ENCODE data around the gene PTGIS. TPM values are rescaled to one million over a fixed set of nuclear protein-coding genes. Genes with fewer than 3 reads are reported as not detected.

The PTGIS gene
- total RNA-seq, 4 donors from 2014 or later: 4.4 to 41.2 (median 16.2) TPM

DNA sequence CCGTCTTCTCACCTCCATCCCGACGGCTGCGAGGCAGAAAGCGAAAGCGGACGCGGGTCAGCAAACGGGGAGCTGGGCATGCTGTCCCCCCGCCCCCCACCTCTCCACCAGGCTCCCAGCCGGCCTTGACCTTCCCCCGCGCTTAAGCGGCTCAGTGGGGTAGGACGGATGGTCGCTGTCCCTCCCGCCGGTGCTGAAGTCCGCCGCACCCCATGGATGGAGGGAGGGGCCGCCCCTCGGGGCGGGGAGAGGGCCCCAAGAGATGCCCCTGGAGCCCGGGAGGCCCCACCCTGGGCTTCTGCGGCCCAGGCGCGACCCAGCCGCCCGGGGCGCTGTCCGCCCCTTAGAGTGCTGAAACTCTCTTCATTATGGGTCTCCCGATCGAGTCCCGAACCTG, 85.3 kb downstream of the PTGIS start, which contains the start of gene KCNB1:
KCNB1 (minus strand) TSS at position 48 of the 397 bp plus-strand sequence. CDS start 188 bp downstream, outside the sequence.
- no peaks in the 10 kb centered on the region for H3K36me3 ChIP-seq
- H3K27ac ChIP-seq: no peak within 1 kb of the TSS
- H3K4me3 ChIP-seq (replicated peaks in 1 of 3): no peak within 1 kb of the TSS
- DNase-seq: peak; percentile 70 to 78
- no peak for TF ChIP-seq CTCF (IDR thresholded peaks at IDR 0.05)
- no peak for TF ChIP-seq POLR2A (IDR thresholded peaks at IDR 0.05)
- H3K4me1 ChIP-seq: peaks cover 13 to 22% of the 10 kb centered on the region in 2 donors
- H3K9me3 ChIP-seq: no peaks in the 10 kb centered on the region
- 1 to 4% methylated on average over 11 to 16 of the region's 34 CpGs for WGBS, 2 donors
- intact Hi-C loops (cut with DNase I): loop anchor here (10.0 kb wide), 1 partner anchor 238 kb away; no protein-coding TSS in a partner anchor
- peaks cover 8% of the 10 kb centered on the region for H3K27me3 ChIP-seq

DNA sequence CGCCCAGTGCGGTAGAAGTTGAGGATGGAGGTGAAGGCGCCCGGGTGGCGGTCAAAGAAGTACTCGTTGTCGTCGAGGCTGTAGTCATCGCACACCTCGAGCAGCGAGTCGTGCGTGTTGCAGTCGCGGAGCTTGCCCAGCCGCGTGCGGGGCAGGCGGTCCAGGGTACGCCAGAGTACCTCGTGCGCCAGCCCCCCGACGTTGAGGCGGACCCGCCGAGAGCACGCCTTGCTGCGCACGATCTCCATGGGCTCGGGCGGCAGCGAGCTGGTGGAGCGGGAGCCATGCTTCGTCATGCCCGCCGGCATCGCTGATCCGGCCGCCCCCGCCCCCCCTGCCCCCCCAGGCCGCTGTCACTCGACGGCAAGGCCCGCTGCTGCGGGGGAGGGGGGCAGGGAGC, 85.8 kb downstream of the PTGIS start:
- intact Hi-C loops (cut with DNase I): loop anchor here (10.0 kb wide), 1 partner anchor 237 kb away; no protein-coding TSS in a partner anchor
- H3K4me3 ChIP-seq (replicated peaks in 1 of 3): no peak overlapping the region
- 68 to 76% methylated on average over 21 to 39 of the region's 46 CpGs for WGBS, 2 donors
- H3K9me3 ChIP-seq: no peaks in the 10 kb centered on the region
- no peak overlapping the region for H3K27ac ChIP-seq
- H3K27me3 ChIP-seq: peaks cover 8% of the 10 kb centered on the region
- peaks cover 13 to 22% of the 10 kb centered on the region in 2 donors for H3K4me1 ChIP-seq
- no peaks in the 10 kb centered on the region for H3K36me3 ChIP-seq
- TF ChIP-seq CTCF (IDR thresholded peaks at IDR 0.05): no peak
- no peak for TF ChIP-seq POLR2A (IDR thresholded peaks at IDR 0.05)
- DNase-seq: no peak

DNA sequence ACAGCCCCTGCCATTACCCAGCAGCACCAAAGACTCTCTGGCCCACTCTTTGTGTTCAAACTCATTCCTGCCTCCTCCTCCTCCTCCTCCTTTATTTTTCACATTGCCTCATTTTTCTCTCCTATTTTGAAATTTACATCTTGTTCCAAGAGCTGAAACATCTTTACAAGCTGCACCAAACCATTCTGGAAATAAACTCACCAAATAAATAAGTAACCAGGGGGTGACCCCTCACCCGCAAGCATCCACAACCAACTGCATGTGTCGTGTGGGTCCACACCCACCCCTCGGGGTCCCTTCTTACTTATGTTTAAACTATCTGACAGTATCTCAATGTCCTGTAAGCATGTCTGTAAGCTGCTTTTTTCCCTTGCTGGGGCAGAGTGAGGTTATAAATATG, 86.8 kb downstream of the PTGIS start:
- DNase-seq: no peak
- peaks cover 8% of the 10 kb centered on the region for H3K27me3 ChIP-seq
- H3K9me3 ChIP-seq: no peaks in the 10 kb centered on the region
- H3K4me3 ChIP-seq (replicated peaks in 1 of 3): no peak overlapping the region
- no peak overlapping the region for H3K27ac ChIP-seq
- 90 to 92% methylated on average over 3 of the region's 3 CpGs for WGBS, 2 donors
- H3K4me1 ChIP-seq: peaks cover 13 to 22% of the 10 kb centered on the region in 2 donors
- TF ChIP-seq CTCF (IDR thresholded peaks at IDR 0.05) (no peak), POLR2A (IDR thresholded peaks at IDR 0.05) (no peak)
- intact Hi-C loops (cut with DNase I): loop anchor here (10.0 kb wide), 1 partner anchor 236 kb away; no protein-coding TSS in a partner anchor
- no peaks in the 10 kb centered on the region for H3K36me3 ChIP-seq

- H3K27ac ChIP-seq: no peak overlapping the region
- 60 to 75% methylated on average over 3 of the region's 3 CpGs for WGBS, 2 donors
- H3K4me3 ChIP-seq (replicated peaks in 1 of 3): no peak overlapping the region
- H3K36me3 ChIP-seq: no peaks in the 10 kb centered on the region
- peaks cover 13 to 22% of the 10 kb centered on the region in 2 donors for H3K4me1 ChIP-seq
- no peak for TF ChIP-seq POLR2A (IDR thresholded peaks at IDR 0.05)
- TF ChIP-seq CTCF (IDR thresholded peaks at IDR 0.05): no peak
- intact Hi-C loops (cut with DNase I): loop anchor here (10.0 kb wide), 1 partner anchor 235 kb away; no protein-coding TSS in a partner anchor
- no peaks in the 10 kb centered on the region for H3K9me3 ChIP-seq
- H3K27me3 ChIP-seq: peaks cover 8% of the 10 kb centered on the region
- no peak for DNase-seq
Observed at GRCh38 chr20:49480236-49480635, 87.7 kb downstream of the PTGIS start.

DNA sequence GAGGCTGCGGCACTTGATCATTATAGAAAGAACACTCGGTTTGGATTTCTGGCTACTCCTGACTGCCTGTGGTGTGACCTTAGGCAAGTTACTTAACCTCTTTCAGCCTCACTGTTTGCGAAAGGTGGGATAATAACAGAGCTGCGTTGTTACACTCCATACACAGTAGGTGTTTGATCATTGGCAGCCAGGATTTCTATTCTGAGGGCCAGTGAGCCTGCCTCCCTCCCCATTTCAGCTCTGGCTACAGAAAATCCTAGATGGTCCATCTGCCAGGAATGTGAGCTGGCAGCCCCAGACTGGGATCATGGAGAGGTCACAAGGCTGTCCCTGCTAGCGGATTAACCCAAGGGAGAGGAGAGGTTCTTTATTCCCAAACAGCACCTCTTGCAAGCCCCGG, 88.2 kb downstream of the PTGIS start:
- no peak for DNase-seq
- H3K4me1 ChIP-seq: peaks cover 12 to 22% of the 10 kb centered on the region in 2 donors
- WGBS, 2 donors: 62 to 63% methylated on average over 6 of the region's 6 CpGs
- intact Hi-C loops (cut with DNase I): loop anchor here (10.0 kb wide), 1 partner anchor 235 kb away; no protein-coding TSS in a partner anchor
- H3K27me3 ChIP-seq: peaks cover 6% of the 10 kb centered on the region
- TF ChIP-seq CTCF (IDR thresholded peaks at IDR 0.05) (no peak), POLR2A (IDR thresholded peaks at IDR 0.05) (no peak)
- no peaks in the 10 kb centered on the region for H3K36me3 ChIP-seq
- H3K4me3 ChIP-seq (replicated peaks in 1 of 3): no peak overlapping the region
- no peak overlapping the region for H3K27ac ChIP-seq
- no peaks in the 10 kb centered on the region for H3K9me3 ChIP-seq

All from thyroid gland (tissue), 4 donors.